Loucy (cell line): ENCODE measurements around the gene SCYGR8.

Source experiments
- EZH2phosphoT487 ChIP-seq: fragments of 200-600 bp; IDR thresholded peaks from 2 replicates; pipeline ENCODE4 v1.6.1; 2018; ENCODE audit warnings: antibody characterized with exemption, mild to moderate bottlenecking, moderate library complexity, borderline replicate concordance
- TF ChIP-seq, protein P1 (sequence below): fragments of 200-600 bp; sonication (generic); conservative IDR thresholded peaks from 2 replicates; pipeline ENCODE4 v1.5.1; 2014; ENCODE audit warnings: mild to moderate bottlenecking, antibody characterized with exemption, low read length

DNA sequence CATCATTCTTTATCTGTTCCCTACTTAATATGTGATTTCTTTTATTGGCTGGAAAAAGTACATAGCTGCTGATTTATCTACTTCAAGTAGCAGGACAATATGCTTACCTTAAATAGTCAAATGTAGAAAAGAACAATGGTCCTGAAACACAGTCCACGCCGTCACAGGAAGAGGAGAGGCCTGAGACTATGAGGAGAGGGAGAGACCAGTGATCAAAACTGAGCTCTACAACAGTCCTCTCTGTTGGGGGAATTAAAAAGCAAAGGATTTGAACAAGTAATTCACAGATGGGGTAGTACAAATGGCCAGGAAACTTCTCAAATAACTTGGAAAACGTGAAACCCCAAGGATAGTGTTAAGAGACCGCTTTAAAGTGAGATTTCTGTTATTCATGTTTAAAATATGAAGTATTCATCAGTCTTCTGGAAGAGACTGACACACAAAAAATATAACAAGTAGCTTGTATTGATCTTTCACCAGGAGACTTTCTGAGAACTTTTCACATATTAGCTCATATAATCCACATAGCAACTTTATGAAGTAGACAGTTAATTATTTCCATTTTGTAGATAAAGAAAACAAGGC, 20.2 kb downstream of the SCYGR8 start:
- TF ChIP-seq EZH2phosphoT487 = no peak
- TF ChIP-seq, protein P1, sequence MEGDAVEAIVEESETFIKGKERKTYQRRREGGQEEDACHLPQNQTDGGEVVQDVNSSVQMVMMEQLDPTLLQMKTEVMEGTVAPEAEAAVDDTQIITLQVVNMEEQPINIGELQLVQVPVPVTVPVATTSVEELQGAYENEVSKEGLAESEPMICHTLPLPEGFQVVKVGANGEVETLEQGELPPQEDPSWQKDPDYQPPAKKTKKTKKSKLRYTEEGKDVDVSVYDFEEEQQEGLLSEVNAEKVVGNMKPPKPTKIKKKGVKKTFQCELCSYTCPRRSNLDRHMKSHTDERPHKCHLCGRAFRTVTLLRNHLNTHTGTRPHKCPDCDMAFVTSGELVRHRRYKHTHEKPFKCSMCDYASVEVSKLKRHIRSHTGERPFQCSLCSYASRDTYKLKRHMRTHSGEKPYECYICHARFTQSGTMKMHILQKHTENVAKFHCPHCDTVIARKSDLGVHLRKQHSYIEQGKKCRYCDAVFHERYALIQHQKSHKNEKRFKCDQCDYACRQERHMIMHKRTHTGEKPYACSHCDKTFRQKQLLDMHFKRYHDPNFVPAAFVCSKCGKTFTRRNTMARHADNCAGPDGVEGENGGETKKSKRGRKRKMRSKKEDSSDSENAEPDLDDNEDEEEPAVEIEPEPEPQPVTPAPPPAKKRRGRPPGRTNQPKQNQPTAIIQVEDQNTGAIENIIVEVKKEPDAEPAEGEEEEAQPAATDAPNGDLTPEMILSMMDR = no peak
